Astrocyte (in vitro differentiated cells and primary cell): ENCODE data around the gene TBC1D2. TPM values are rescaled to one million over a fixed set of nuclear protein-coding genes. Genes with fewer than 3 reads are reported as not detected.

Experiments used
- DNase-seq: peaks from one replicate; pipeline ENCODE4 v3.0.0-alpha.2; 2010; ENCODE audit warnings: low read depth
- FAIRE-seq: peaks from 2 replicates; lab custom pipeline; 2011; peaks lifted over from hg19 to GRCh38; lab: Jason Lieb, UNC
- H2AFZ ChIP-seq: 2 replicates; pipeline ENCODE4 v1.6.0; 2012; ENCODE audit warnings: low read depth, low read length, inconsistent platforms
- H3K27ac ChIP-seq: 2 replicates; pipeline ENCODE4 v1.5.1; 2011; ENCODE audit warnings: low read depth, low read length, inconsistent platforms
- H3K27me3 ChIP-seq: 2 replicates; pipeline ENCODE4 v1.6.0; 2011; ENCODE audit warnings: low read length, inconsistent platforms; ENCODE audit not compliant: insufficient read depth
- H3K36me3 ChIP-seq: 2 replicates; pipeline ENCODE4 v1.5.1; 2011; ENCODE audit warnings: low read length, inconsistent platforms; ENCODE audit not compliant: insufficient read depth
- H3K4me1 ChIP-seq: 2 replicates; pipeline ENCODE4 v1.5.1; 2011; ENCODE audit warnings: low read length, inconsistent platforms; ENCODE audit not compliant: insufficient read depth
- H3K4me2 ChIP-seq: 2 replicates; pipeline ENCODE4 v1.6.0; 2012; ENCODE audit warnings: low read length, inconsistent platforms
- H3K4me3 ChIP-seq: 2 replicates; pipeline ENCODE4 v1.5.1; 2011; ENCODE audit warnings: low read depth, mild to moderate bottlenecking, low read length, inconsistent platforms; ENCODE audit not compliant: insufficient read depth
- H3K79me2 ChIP-seq: 2 replicates; pipeline ENCODE4 v1.6.0; 2012; ENCODE audit warnings: mild to moderate bottlenecking, low read length, inconsistent platforms; ENCODE audit not compliant: insufficient read depth
- H3K9ac ChIP-seq: 2 replicates; pipeline ENCODE4 v1.6.0; 2012; ENCODE audit warnings: mild to moderate bottlenecking, low read length, inconsistent platforms
- H3K9me3 ChIP-seq: 2 replicates; pipeline ENCODE4 v1.5.1; 2012; ENCODE audit warnings: low read depth, mild to moderate bottlenecking, low read length, inconsistent platforms; ENCODE audit not compliant: insufficient read depth
- H4K20me1 ChIP-seq: 2 replicates; pipeline ENCODE4 v1.6.0; 2012; ENCODE audit warnings: low read length, inconsistent platforms; ENCODE audit not compliant: insufficient read depth
- H3K27ac Mint-ChIP-seq: one replicate; pipeline ENCODE4 v1.8.0; 2021; ENCODE audit warnings: mild to moderate bottlenecking, mixed read lengths; ENCODE audit not compliant: unreplicated experiment
- H3K27me3 Mint-ChIP-seq: one replicate; pipeline ENCODE4 v1.8.0; 2021; ENCODE audit warnings: low read depth, mixed read lengths; ENCODE audit not compliant: unreplicated experiment
- H3K36me3 Mint-ChIP-seq: one replicate; pipeline ENCODE4 v1.8.0; 2021; ENCODE audit warnings: low read depth, mixed read lengths; ENCODE audit not compliant: unreplicated experiment
- H3K4me1 Mint-ChIP-seq: one replicate; pipeline ENCODE4 v1.8.0; 2021; ENCODE audit warnings: low read depth, mixed read lengths; ENCODE audit not compliant: unreplicated experiment
- H3K4me3 Mint-ChIP-seq: one replicate; pipeline ENCODE4 v1.8.0; 2021; ENCODE audit warnings: mild to moderate bottlenecking, moderate library complexity, mixed read lengths; ENCODE audit not compliant: unreplicated experiment
- H3K9me3 Mint-ChIP-seq: one replicate; pipeline ENCODE4 v1.8.0; 2021; ENCODE audit warnings: mild to moderate bottlenecking, mixed read lengths; ENCODE audit not compliant: unreplicated experiment
- CTCF ChIP-seq: IDR thresholded peaks from 2 replicates; pipeline ENCODE4 v1.5.1; 2011; ENCODE audit warnings: low read depth, mild to moderate bottlenecking, inconsistent platforms, low read length, moderate library complexity; ENCODE audit not compliant: insufficient read depth
- EZH2 ChIP-seq: IDR thresholded peaks from 2 replicates; pipeline ENCODE4 v1.6.1; 2012; ENCODE audit warnings: mild to moderate bottlenecking, low read length, inconsistent platforms; ENCODE audit not compliant: insufficient read depth
- microRNA-seq: library from miRNA; unstranded; fragments of <30 nt; microRNA quantifications from one replicate; pipeline ENCODE4 v1.2.0, GENCODE V29; 2020
- total RNA-seq: library from RNA; stranded (reverse); gene quantifications from 2 replicates; pipeline ENCODE4 v1.2.1, GENCODE V29; 2021

TBC1D2 gene
- total RNA-seq, 1 donor from 2014 or later, result 9.6 TPM

- no peaks in the 10 kb centered on the region for H3K79me2 ChIP-seq
- H4K20me1 ChIP-seq, result no peaks in the 10 kb centered on the region
- no peak overlapping the region for H3K27ac ChIP-seq
- Mint-ChIP-seq H3K36me3 (no peaks in the 10 kb centered on the region), H3K27me3 (peaks cover 2% of the 10 kb centered on the region), H3K27ac (no peak overlapping the region), H3K4me1 (peaks cover 5% of the 10 kb centered on the region), H3K9me3 (no peaks in the 10 kb centered on the region), H3K4me3 (no peak overlapping the region)
- TF ChIP-seq EZH2 (no peak), CTCF (no peak)
- FAIRE-seq (no peak), DNase-seq (no peak)
- no peak overlapping the region for H3K4me3 ChIP-seq
- no peaks in the 10 kb centered on the region for H3K36me3 ChIP-seq
- H3K9me3 ChIP-seq, result no peaks in the 10 kb centered on the region
- no peak overlapping the region for H3K4me2 ChIP-seq
- H3K9ac ChIP-seq, result no peak overlapping the region
- no peaks in the 10 kb centered on the region for H3K4me1 ChIP-seq
- H3K27me3 ChIP-seq, result no peaks in the 10 kb centered on the region
- H2AFZ ChIP-seq, result no peak overlapping the region
Measured at GRCh38 chr9:98150721-98151120, 104.7 kb downstream of the TBC1D2 start.

- Histone ChIP-seq H3K9me3 (no peaks in the 10 kb centered on the region), H3K4me3 (no peak overlapping the region), H3K36me3 (no peaks in the 10 kb centered on the region), H3K4me1 (no peaks in the 10 kb centered on the region), H4K20me1 (no peaks in the 10 kb centered on the region), H3K79me2 (no peaks in the 10 kb centered on the region), H2AFZ (no peak overlapping the region), H3K4me2 (no peak overlapping the region), H3K27me3 (no peaks in the 10 kb centered on the region), H3K9ac (no peak overlapping the region), H3K27ac (no peak overlapping the region)
- DNase-seq (no peak), FAIRE-seq (no peak)
- H3K27me3 Mint-ChIP-seq, result peaks cover 2% of the 10 kb centered on the region
- TF ChIP-seq EZH2, result no peak
- TF ChIP-seq CTCF, result no peak
- no peaks in the 10 kb centered on the region for H3K9me3 Mint-ChIP-seq
- no peak overlapping the region for H3K27ac Mint-ChIP-seq
- no peaks in the 10 kb centered on the region for H3K36me3 Mint-ChIP-seq
- H3K4me3 Mint-ChIP-seq, result no peak overlapping the region
- peaks cover 5% of the 10 kb centered on the region for H3K4me1 Mint-ChIP-seq
Measured at GRCh38 chr9:98150164-98150563, 105.3 kb downstream of the TBC1D2 start.

GRCh38 chr9:98149422-98149821 is 106.0 kb downstream of the TBC1D2 start:
- no peaks in the 10 kb centered on the region for H3K27me3 ChIP-seq
- no peak overlapping the region for H3K9ac ChIP-seq
- H3K9me3 Mint-ChIP-seq, result no peaks in the 10 kb centered on the region
- H3K79me2 ChIP-seq, result no peaks in the 10 kb centered on the region
- H3K9me3 ChIP-seq, result no peaks in the 10 kb centered on the region
- peaks cover 5% of the 10 kb centered on the region for H3K4me1 Mint-ChIP-seq
- H3K27ac ChIP-seq, result no peak overlapping the region
- H3K4me2 ChIP-seq, result no peak overlapping the region
- no peaks in the 10 kb centered on the region for H4K20me1 ChIP-seq
- H3K4me3 ChIP-seq, result no peak overlapping the region
- no peak overlapping the region for H3K27ac Mint-ChIP-seq
- no peak overlapping the region for H3K4me3 Mint-ChIP-seq
- H3K4me1 ChIP-seq, result no peaks in the 10 kb centered on the region
- FAIRE-seq (no peak), DNase-seq (no peak)
- no peak overlapping the region for H2AFZ ChIP-seq
- peaks cover 6% of the 10 kb centered on the region for H3K27me3 Mint-ChIP-seq
- no peaks in the 10 kb centered on the region for H3K36me3 ChIP-seq
- H3K36me3 Mint-ChIP-seq, result no peaks in the 10 kb centered on the region
- TF ChIP-seq EZH2 (no peak), CTCF (no peak)

Small RNA genes lying within 50 kb of the gene (microRNA-seq; reads per million reads assigned to microRNA genes)
- gene MIR6854, result 0.82 reads per million

Other genes starting within 250 kb of the TBC1D2 start
- gene NANS, start 198.9 kb downstream of the TBC1D2 start, total RNA-seq, result 44.4 and 44.5 TPM in 2 replicates
- 34.1 and 37.6 TPM in 2 replicates for gene TRIM14, start 136.4 kb downstream of the TBC1D2 start, total RNA-seq
- gene CORO2A, start 63.0 kb downstream of the TBC1D2 start, total RNA-seq, result 11.1 TPM in 2 replicates